HG03571 (cell line): ENCODE results near the gene MAP2K6.

Experiments
- ATAC-seq: cut with Tn5 transposase; IDR thresholded peaks from one replicate; pipeline ENCODE4 v1.9.1; 2021; ENCODE audit not compliant: unreplicated experiment

MAP2K6 gene

DNA sequence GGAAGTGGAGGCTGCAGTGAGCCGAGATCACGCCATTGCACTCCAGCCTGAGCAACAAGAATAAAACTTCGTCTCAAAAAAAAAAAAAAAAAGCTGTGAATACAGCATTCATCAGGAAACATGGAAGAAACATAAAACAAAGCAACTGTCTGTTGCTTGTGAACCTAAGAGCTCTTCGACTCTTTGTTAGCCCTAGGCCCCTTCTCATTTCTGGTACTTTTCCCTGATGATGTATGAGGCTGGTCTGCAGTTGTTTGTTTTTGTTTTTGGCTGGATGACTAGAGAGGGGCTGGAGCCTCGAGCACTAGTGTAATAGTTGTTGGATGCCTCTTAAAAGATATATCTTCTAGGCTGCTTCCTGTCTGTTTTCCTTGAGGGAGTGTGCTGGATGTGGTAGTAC is 113.5 kb downstream of the MAP2K6 start:
- ATAC-seq, result no peak

DNA sequence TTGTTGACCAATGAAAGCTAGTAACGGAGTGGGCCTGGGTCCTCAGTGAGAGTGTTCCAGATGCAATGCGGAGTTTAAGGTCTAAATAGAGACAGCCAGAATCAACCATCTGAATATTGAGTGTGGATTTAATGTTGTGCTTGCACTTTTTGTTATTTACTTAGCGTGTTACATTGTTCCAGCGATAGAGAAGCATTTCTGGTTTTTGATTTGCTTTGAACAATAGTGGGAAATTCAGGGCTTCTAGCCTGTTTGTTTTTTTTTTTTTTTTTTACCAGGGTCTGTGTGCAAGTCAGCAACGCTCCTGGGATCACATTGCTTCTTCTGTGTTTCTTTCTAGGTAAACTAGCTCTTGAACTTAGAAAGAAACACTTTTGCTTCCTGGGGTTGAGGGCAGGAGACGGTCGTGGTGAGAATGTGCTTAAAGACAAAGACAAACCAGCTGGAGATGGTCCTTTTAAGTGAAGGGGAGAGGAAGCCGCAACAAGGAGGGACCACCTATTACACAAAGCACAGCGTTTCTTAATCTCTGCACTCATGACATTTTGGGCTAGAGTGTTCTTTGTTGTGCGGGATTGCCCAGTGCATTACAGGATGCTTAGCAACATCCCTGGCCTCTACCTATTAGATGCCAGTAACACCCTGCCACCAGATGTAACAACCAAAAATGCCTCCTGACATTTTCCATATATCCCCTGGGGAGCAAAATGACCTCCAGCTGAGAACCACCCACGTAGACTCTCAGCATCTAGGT is 119.2 kb downstream of the MAP2K6 start:
- ATAC-seq, result no peak

DNA sequence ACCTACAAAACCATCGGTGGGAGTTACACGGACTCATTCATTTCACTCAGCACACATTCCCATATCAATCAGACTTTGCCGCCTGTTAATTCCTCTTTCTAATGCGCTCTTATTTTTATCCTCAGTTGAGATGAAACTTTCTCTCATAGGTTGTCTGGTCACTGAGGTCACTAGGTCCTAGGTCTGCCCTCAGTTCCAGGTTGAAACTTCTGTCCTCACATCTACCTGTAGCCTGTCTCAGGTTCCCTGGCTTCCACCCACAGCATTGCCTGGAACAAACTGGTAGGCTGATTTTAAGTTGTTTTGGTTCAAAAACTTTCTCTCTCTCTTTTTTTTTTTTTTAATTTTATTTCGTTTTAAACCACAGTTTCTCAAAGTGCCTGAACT is 119.7 kb downstream of the MAP2K6 start:
- ATAC-seq, result no peak

DNA sequence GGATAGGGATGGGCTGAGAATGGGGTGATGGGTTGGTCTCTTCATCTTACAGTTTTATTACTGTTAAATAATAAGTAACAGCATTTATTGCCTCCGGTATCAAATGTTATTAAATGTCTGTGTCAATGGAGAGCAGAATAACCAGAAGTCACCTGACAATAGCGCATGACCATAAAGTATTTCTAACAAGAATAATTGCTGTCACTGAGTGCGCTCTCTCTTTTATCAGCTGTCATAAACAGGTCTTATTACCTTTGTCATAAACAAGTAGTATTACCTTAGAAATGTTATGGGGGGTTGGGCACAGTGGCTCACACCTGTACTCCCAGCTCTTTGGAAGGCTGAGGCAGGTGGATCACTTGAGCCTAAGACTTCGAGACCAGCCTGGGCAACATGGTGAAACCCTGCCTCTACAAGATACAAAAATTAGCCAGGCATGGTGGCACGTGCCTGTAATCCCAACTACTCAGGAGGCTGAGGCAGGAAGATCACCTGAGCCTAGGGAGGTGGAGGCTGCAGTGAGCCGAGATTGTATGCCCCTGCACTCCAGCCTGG is 120.6 kb downstream of the MAP2K6 start:
- ATAC-seq, result no peak

DNA sequence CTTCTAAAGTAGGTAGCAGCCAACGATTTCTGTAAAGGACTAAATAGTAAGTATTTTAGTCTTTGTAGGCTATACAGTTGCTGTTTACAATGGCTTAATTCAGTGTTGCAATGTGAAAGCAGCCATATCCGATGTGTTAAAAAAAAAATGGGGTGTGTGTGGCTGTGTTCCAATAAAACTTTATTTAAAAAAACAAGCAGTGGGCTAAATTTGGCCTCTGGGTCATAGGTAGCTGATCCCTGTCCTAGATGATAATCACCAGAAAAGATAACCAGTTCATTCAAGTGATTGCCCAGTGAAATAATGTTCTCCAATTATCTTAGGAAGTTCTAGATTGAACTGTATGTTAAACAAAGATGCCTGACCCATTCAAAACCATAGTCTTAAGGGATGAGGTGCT is 124.3 kb downstream of the MAP2K6 start:
- no peak for ATAC-seq

DNA sequence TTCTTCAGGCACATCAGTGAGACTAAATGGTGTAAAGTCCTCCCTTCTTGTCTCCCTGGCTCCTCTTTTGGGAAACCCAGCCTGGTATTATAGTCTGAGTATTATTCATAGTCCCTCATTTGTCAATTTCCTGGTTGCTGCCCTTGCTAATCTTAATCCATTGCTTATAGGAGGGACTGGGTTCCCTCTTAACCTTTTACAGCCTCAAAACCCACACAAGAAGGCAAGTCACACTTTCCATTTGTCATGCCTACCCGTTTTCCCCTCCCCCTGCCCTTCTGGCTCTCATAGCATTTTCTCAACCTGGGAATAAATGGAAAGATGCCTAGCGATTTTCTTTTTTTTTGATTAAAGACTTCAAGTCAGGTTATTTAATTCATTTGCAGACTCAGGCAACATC is 124.8 kb downstream of the MAP2K6 start:
- no peak for ATAC-seq

DNA sequence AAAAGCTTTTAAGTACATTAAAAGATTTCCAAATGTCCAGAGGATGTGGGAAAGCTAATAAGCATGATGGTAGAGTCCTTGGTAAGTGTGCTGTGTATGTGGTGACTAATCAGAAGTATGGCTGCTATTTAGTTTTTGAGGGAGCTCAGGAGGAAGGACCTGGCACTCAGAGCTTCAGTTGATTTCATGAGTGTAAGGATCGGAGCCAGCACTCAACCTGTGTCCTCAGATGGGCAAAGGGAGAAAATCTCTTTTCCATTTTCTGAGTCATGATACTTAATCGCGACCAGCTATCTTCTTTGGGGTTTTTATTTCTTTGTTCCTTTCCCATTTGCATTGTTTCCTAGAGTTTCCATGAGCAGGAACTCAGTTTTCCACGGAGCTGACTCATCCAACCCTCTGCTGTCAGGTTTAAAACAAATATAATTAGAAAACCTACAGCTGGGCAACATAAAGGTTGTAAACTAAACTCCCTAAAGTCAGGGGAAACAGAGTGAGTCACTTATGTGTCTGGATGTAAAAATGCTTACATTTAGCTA is 125.4 kb downstream of the MAP2K6 start:
- ATAC-seq, result no peak

DNA sequence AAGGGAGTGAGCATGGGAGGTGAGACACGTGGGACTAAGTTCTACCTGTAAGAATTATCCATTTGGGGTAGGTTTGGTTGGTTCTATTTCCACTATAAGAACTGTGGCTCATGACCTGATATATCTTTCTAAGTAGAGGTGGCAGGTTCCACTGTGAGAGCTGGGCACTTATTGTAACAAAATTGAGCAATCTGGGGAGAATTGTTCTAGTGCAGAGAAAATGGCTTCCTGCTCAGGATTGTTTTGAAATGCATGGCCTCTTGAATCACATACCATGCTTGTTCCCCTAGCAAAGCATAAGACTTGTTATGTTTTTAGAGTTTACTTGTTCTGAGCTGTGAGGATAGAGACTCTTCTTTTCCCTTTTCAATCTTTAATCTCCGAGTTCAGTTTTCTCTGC is 125.9 kb downstream of the MAP2K6 start:
- ATAC-seq, result no peak

DNA sequence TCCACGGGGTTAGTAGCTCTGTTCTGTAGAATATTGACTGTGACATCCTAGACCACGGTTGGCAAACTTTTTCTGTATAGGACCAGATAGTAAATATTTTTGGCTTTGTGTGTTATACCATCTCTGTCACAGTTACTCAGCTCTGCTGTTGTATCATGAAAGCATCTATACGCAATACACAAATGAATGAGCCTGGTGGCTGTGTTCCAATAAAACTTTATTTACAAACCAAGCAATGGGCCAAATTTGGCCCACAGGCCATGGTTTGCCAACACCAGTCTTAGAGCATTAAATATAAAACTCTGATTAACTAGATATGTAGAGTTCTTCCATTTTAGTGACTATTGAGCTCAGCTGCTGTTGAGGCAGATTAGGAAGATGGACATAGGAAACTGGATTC is 132.7 kb downstream of the MAP2K6 start:
- no peak for ATAC-seq

DNA sequence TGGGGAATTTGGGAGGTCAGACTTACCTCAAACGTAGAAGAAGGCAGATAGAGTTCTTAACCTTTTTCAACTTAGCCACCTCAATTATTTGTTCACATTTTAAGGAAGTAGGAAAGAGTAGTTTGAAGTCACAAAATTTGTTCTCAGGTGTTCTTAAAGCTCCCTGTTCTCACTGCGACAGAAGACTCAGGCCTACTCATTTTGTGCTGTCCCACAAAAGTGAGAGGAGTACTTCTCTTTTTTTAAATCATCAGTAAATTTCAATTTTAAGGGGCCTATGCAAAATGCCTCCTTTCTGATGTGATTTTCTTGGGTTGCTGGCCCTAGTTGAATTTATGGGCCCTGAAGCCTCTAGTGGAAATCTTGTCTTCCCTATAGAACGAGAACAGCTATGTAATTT is 133.4 kb downstream of the MAP2K6 start:
- ATAC-seq, result no peak

DNA sequence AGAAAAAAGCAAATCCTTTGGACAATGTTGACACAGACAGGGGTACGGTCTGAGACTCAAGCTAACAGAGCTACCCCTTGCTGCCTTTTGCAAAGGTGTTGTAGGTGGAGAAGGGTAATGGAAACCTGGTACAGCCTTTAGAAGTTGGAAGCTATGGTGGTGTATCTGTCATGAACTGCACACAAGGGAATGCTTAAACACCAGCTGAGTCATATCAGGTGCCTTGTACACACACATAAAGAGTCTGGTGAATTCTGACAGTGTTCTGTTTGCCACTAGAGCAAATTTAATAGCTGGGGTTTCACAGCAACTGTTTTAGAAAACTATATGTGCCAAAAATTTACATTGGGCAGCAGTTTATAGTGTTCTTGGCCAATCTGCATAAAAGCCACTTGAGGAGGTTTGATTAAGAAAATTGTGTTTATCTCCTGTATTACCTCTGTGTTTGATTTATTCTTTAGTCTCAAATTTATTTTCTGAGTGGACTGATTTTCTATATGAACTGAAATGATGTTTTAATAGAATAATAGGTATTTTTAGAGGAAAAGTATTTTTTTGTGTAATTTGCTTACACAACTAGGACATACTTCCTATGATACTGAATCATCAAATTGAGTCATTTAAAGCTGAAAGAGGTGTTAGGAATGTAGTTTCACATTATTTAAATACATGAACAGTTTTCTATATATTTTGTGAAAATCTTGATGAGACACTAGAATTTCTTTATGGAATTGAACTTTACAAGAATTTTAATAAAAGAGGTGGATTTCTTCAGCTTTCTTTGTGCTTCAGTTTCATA is 136.9 kb downstream of the MAP2K6 start:
- ATAC-seq, result no peak

DNA sequence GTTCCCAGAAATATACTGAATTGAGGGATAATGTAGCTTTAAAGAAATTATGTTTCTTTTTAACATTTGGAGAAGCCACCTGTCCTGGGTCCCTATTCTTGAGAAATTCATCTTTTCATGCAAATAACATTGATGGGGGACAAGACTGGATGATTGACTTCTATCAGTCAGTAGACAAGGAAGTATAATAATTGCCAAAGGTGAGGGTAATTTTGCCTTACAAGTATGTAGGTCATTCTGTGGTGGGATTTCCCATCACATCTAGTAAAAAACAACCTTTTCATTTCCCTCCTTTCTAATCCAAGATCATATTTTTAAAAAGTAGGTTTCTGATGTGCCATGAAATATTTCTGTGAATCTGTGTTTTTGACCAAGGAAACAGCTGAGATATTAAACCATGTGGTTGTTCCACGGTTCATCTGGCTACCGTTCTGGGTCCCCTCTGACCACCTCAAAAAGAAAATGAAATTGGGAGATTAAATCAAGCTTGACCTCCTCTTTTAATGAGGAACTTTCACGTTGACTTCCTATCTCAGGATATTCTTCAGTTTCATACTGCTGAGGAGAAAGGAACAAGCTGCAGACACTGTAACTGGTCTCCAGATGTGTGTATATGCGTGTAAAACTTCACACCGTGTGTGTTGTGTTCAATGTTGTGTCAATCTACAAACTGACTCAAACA is 138.6 kb downstream of the MAP2K6 start:
- ATAC-seq, result no peak

DNA sequence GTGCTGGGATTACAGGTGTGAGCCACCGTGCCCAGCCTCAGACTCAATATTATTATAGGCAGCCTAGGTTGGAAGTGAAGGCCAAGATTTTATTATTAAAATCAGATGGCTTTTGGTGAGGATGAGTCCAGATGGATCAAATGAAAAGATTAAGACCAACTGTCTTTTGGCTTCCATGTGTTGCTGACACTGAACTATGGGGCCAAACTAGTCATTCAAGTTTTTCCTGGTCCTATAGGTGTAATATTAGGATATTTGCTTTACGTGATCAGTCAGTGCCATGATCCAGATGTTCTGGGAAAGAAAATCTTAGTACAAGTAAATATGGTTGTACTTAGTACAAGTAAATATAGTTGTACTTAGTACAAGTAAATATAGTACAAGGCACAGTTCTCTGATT is 140.6 kb downstream of the MAP2K6 start:
- no peak for ATAC-seq

DNA sequence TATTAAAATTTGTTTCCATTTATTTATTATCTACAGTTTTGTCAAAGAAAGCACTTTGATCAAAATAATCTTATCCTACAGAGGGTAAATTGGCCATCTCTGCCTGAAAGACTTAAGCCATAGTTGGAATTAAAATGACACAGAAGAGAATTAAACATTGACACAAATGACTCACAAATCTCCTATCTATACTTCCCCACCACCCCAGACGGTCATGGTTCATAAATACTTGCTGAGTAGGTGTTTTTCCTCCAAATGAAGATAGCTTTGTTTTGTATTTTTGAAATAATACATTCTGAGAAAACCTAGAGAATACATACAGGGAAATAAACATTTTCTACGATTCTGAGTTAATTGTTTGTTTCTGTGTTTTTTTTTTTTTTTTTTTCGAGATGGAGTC is 142.8 kb downstream of the MAP2K6 start:
- no peak for ATAC-seq

DNA sequence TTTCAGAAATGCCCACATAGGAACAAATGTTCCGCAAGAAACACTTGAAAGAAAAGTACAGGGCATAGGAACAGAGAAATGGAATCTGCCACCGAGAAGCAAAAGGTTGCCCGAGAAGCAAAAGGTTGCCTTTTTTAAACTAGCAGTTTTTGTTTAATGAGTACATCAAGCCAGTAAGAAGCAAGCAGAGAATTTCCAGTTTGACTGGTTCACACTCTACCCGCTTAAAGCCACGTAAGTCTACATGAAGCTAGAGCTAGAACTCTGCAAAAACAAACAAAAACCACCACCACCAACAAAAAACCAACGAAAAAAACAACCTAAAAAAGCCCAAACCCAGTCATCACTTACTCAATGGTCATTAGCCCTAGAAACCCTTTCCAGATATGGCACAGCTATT is 144.3 kb downstream of the MAP2K6 start:
- ATAC-seq, result no peak

DNA sequence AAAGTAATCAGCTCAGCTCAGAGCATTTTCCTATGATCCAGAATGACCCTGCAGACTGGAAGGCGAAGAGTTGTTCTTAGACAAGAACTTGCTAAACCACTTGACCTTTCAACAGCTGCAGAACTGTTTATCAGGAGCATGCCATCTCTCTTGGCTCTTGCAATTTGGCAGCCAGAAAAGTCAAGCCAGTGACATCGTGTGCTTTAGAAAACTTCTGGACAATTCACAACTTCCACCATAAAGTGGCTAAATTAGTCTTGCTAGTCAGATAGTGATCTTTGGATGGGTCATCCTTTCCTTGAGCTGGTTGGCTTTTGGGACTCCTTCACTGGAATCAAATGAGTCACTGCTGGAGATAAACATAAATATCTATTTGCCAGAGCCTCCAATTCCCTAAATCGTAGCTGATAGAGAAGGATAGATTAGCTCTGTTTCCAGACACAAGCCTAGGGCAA is 146.5 kb downstream of the MAP2K6 start:
- no peak for ATAC-seq

DNA sequence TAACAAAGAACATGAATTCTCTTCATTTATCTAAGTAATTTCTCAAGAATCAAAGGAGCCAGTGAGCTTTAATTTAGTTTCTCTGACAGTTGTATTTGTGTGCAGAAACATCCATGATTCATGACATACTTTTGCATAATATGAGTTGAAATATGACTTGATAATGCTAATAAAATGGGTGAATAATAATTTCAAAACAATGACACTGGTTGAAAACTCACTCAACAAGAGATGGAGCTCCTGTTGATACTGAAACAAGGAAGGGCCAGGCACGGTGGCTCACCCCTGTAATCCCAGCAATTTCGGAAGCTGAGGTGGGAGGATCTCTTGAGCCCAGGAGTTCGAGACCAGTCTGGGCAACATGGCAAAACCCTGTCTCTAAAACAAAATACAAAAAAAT is 147.0 kb downstream of the MAP2K6 start:
- no peak for ATAC-seq

DNA sequence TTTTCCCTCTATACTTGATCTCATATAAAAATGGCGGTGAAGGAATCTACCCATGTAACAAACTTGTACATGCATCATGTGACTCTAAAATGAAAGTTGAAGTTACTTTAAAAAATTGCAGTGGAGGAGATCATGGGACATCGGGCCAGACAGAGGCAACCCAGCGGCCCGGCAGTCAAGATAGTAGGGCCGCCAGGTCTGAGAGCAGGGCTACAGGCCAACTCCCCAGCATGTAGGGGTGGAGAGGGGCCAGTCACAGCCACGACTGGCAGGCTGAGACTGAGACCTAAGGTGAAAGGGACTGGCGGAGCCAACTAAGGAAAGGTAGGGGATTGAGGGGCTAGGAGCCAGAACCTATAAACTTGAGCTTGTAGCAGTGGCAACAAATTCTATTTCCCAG is 150.9 kb downstream of the MAP2K6 start:
- ATAC-seq, result no peak

DNA sequence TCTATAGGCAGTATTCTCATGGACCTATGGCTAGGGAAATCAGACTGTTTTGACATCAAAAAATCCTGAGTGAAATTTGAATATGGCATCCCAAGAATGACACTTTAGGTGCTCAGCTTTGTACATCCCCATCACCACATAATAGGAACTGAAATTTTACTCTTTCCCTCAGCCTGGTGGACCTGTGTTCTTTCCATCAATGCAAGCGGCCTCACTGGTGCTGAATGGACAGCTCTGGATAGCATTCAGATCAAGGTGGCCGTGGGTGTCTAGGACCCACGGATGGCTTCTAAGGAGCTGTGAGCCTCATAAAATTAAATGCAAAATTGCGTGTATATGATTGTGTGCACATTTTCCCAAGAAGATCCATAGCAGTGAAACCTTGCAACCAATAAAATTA is 152.6 kb downstream of the MAP2K6 start:
- no peak for ATAC-seq

DNA sequence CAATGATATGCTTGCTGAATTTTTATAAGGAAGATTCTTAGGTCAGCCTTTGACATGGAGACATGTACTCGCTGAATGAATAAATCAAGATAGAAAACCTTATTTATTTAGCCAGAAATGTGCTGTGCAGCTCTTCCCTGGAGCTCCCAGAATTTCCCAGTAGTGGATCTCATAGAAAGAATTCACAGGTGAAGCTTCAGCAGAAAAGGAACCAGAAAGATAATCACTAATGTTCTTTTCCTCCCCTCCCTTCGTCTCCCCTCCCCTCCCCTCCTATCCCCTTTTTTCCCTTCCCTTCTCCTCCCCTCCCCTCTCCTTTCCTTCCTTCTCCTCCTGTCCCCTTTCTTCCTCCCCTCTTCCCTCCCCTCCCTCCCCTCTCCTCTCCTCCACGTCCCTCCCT is 158.2 kb downstream of the MAP2K6 start:
- no peak for ATAC-seq

DNA sequence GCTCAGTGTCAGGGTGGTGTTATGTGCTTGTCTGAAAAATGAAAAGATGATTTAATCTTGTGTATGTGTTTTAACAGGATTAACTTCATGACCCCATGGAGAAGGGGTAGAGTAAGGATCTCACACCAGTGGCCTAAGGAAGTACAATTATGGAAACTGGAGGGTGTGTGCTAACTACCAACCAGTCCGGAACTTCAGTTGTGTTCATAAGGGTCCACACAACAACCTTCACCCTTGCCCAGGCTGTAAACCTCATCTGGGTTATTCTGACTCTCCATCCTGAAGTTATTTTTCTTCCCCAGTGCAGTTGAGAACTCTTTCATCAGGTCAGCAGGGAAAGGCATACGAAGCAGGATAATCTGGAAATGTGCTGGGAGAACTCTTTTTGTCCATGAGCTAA is 158.9 kb downstream of the MAP2K6 start:
- ATAC-seq, result no peak
